WERI-Rb-1 (cell line): ENCODE data around the gene RTN4.
"Not testable (repeated sequence)": the region's sequence is repeated elsewhere in the genome, so short reads cannot be mapped to it uniquely, and the experiment has no call there.

Source experiments
- DNase-seq: peaks from one replicate; pipeline ENCODE4 v3.0.0-alpha.2; 2020
- H3K27ac ChIP-seq: fragments of 250-450 bp; sonication (Bioruptor Pico); 2 replicates; pipeline ENCODE4 v1.5.1; 2020; ENCODE audit warnings: mild to moderate bottlenecking, moderate library complexity
- H3K27me3 ChIP-seq: fragments of 250-450 bp; sonication (Bioruptor Pico); 2 replicates; pipeline ENCODE4 v1.5.1; 2021; ENCODE audit warnings: mild to moderate bottlenecking, low read depth, moderate library complexity; ENCODE audit not compliant: insufficient read depth, severe bottlenecking
- H3K36me3 ChIP-seq: fragments of 250-450 bp; sonication (Bioruptor Pico); 2 replicates; pipeline ENCODE4 v1.5.1; 2020; ENCODE audit warnings: mild to moderate bottlenecking, moderate library complexity
- H3K4me3 ChIP-seq: 2 replicates; pipeline ENCODE4 v1.5.1; 2011; ENCODE audit warnings: low read depth, mild to moderate bottlenecking, control low read depth, low read length
- H3K9me3 ChIP-seq: fragments of 250-450 bp; sonication (Bioruptor Pico); 2 replicates; pipeline ENCODE4 v1.5.1; 2021; ENCODE audit warnings: mild to moderate bottlenecking, moderate library complexity; ENCODE audit not compliant: severe bottlenecking
- TF ChIP-seq, protein P1 (sequence below): IDR thresholded peaks from 2 replicates; pipeline ENCODE4 v1.5.1; 2011; ENCODE audit warnings: low read depth, mild to moderate bottlenecking, control low read depth, inconsistent platforms, low read length

Gene RTN4

DNA sequence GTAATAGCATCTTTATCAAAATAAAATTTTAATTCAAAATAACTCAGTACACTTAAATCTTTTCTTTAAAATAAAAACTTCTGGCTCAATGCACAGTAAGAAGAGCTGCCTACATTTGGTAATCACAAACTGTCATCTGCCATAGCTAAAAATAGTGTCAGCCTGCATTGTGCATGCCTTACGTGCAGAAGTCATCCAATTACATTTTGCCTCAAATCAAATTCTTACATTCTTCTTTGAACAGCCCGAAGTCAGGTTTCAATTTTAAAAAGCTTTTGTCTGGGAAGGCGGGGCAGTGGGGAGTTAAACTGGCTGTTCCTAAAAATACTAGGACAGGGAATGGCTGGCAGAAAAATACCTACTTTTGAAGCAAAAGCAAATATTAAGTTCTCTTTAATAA is 51.1 kb downstream of the RTN4 start:
- no peak for DNase-seq
- no peaks in the 10 kb centered on the region; the same call in none of the 2 replicates for H3K36me3 ChIP-seq
- H3K27me3 ChIP-seq = no peaks in the 10 kb centered on the region
- H3K4me3 ChIP-seq = no peak overlapping the region
- TF ChIP-seq, protein P1, sequence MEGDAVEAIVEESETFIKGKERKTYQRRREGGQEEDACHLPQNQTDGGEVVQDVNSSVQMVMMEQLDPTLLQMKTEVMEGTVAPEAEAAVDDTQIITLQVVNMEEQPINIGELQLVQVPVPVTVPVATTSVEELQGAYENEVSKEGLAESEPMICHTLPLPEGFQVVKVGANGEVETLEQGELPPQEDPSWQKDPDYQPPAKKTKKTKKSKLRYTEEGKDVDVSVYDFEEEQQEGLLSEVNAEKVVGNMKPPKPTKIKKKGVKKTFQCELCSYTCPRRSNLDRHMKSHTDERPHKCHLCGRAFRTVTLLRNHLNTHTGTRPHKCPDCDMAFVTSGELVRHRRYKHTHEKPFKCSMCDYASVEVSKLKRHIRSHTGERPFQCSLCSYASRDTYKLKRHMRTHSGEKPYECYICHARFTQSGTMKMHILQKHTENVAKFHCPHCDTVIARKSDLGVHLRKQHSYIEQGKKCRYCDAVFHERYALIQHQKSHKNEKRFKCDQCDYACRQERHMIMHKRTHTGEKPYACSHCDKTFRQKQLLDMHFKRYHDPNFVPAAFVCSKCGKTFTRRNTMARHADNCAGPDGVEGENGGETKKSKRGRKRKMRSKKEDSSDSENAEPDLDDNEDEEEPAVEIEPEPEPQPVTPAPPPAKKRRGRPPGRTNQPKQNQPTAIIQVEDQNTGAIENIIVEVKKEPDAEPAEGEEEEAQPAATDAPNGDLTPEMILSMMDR = no peak
- H3K9me3 ChIP-seq = no peaks in the 10 kb centered on the region
- H3K27ac ChIP-seq = no peak overlapping the region

DNA sequence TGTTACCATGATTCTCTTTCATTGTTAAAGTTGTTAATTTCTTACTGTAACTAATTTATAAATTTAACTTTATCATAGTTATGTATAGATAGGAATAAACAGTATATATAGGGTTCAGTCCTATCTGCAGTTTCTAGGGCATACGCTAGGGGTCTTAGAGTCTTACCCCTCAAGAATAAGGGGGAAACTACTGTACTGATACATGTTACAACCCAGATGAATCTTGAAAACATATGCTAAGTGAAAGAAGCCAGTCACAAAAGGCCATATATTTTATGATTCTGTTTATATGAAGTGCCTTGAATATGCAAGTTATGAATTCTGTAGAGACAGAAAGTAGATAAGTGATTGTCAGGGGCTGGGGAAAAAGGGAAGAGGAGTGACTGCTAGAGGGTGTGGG is 52.4 kb downstream of the RTN4 start:
- H3K4me3 ChIP-seq = no peak overlapping the region
- H3K27me3 ChIP-seq = no peaks in the 10 kb centered on the region
- H3K36me3 ChIP-seq = no peaks in the 10 kb centered on the region; the same call in none of the 2 replicates
- H3K27ac ChIP-seq = no peak overlapping the region
- no peak for DNase-seq
- H3K9me3 ChIP-seq = no peaks in the 10 kb centered on the region
- TF ChIP-seq, protein P1 = no peak

- no peaks in the 10 kb centered on the region for H3K9me3 ChIP-seq
- H3K27me3 ChIP-seq = no peaks in the 10 kb centered on the region
- DNase-seq = no peak
- TF ChIP-seq, protein P1 = no peak
- no peaks in the 10 kb centered on the region; the same call in none of the 2 replicates for H3K36me3 ChIP-seq
- H3K4me3 ChIP-seq = no peak overlapping the region
- H3K27ac ChIP-seq = no peak overlapping the region
These were observed 54.7 kb downstream of the RTN4 start for GRCh38 chr2:54995553-54995952.

- not testable (repeated sequence) for H3K27me3 ChIP-seq, H3K27ac ChIP-seq, H3K4me3 ChIP-seq, DNase-seq, H3K9me3 ChIP-seq
- H3K36me3 ChIP-seq = peaks cover 22% of the 10 kb centered on the region
These were observed 59.6 kb downstream of the RTN4 start for GRCh38 chr2:54990694-54991093.

DNA sequence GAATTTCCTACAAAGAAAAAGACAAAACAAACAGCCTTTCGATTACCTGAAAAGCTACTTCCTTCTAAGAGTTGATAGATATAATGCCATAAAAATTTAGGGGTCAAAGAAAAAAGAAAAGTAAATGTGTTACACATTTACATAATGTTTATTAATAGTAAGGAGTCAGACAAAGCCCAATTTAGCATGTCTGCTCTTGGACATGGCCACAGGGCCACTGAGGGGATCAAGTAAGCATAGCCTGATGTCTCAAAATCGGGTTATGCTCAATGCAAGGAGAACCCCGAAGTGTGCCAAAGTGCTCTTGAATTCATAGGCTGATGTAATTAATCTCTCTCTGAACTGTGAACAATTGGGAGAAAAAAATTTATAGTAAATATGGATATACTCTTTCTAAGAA is 61.6 kb downstream of the RTN4 start:
- H3K27ac ChIP-seq = no peak overlapping the region
- no peak for DNase-seq
- peaks cover 39% of the 10 kb centered on the region for H3K36me3 ChIP-seq
- no peak overlapping the region for H3K4me3 ChIP-seq
- TF ChIP-seq, protein P1 = no peak
- H3K9me3 ChIP-seq = no peaks in the 10 kb centered on the region
- no peaks in the 10 kb centered on the region for H3K27me3 ChIP-seq

DNA sequence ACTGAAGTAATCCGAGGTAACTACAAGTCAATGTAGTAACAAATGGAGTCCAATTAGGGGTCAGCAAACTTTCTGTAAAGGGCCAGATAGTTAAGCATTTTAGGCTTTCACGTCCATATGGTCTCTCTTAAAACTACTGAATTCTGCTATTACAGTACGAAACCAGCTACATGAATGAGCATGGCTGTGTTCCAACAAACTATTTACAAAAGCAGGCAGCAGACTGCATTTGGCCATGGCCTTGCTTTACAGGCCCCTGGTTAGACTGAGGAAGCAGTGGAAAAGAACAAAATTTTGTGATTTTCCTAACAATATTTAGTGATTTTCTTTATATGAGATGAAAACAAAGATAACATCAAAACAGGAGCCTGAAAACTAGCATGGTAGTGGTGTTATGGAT is 64.0 kb downstream of the RTN4 start:
- Histone ChIP-seq H3K9me3 (no peaks in the 10 kb centered on the region), H3K4me3 (no peak overlapping the region), H3K27me3 (no peaks in the 10 kb centered on the region), H3K27ac (no peak overlapping the region), H3K36me3 (peaks cover 53% of the 10 kb centered on the region)
- TF ChIP-seq, protein P1 = no peak
- DNase-seq = no peak
